Astrocyte of the cerebellum (primary cell): Measurements from ENCODE around the gene MTCH1.
"Not testable (repeated sequence)": the region's sequence is repeated elsewhere in the genome, so short reads cannot be mapped to it uniquely, and the experiment has no call there.

Source experiments
- DNase-seq: peaks from one replicate; pipeline ENCODE4 v3.0.0-alpha.2; 2011; ENCODE audit warnings: low read depth
- H3K4me3 ChIP-seq: 2 replicates; pipeline ENCODE4 v1.5.1; 2011; ENCODE audit warnings: mild to moderate bottlenecking, low read depth, low read length, moderate library complexity
- CTCF ChIP-seq: IDR thresholded peaks from 2 replicates; pipeline ENCODE4 v1.5.1; 2012; ENCODE audit warnings: low read length, low read depth, moderate library complexity, mild to moderate bottlenecking; ENCODE audit errors: missing control alignments
- in situ Hi-C: cut with HindIII; loops from 2 replicates; pipeline ENCODE4 v1.10.0; 2017; ENCODE audit warnings: low sequenced_read_pairs

Gene MTCH1

GRCh38 chr6:36953931-36954261 lies 32.1 kb downstream of the MTCH1 start:
- in situ Hi-C loops: no loop called here
- H3K4me3 ChIP-seq: no peak overlapping the region
- no peak for DNase-seq
- no peak for TF ChIP-seq CTCF

- no peak for DNase-seq
- TF ChIP-seq CTCF: no peak
- in situ Hi-C loops: no loop called here
- no peak overlapping the region for H3K4me3 ChIP-seq
Measured at GRCh38 chr6:36949636-36950035, 36.4 kb downstream of the MTCH1 start.

GRCh38 chr6:36949076-36949475 lies 36.9 kb downstream of the MTCH1 start:
- H3K4me3 ChIP-seq, in situ Hi-C loops, DNase-seq: not testable (repeated sequence)

- H3K4me3 ChIP-seq: no peak overlapping the region
- in situ Hi-C loops: no loop called here
- no peak for TF ChIP-seq CTCF
- no peak for DNase-seq
Measured at GRCh38 chr6:36947570-36948351, 38.2 kb downstream of the MTCH1 start.

GRCh38 chr6:36946526-36946925 lies 39.5 kb downstream of the MTCH1 start:
- DNase-seq: no peak
- no peak overlapping the region for H3K4me3 ChIP-seq
- in situ Hi-C loops: no loop called here
- no peak for TF ChIP-seq CTCF

GRCh38 chr6:36945301-36945700 lies 40.7 kb downstream of the MTCH1 start:
- DNase-seq: no peak
- no peak for TF ChIP-seq CTCF
- no peak overlapping the region for H3K4me3 ChIP-seq
- in situ Hi-C loops: no loop called here

GRCh38 chr6:36944650-36945049 lies 41.3 kb downstream of the MTCH1 start:
- no peak for TF ChIP-seq CTCF
- no peak for DNase-seq
- in situ Hi-C loops: no loop called here
- no peak overlapping the region for H3K4me3 ChIP-seq

GRCh38 chr6:36942329-36942728 lies 43.7 kb downstream of the MTCH1 start:
- in situ Hi-C loops, H3K4me3 ChIP-seq, DNase-seq: not testable (repeated sequence)

GRCh38 chr6:36941561-36941960 lies 44.4 kb downstream of the MTCH1 start:
- DNase-seq, H3K4me3 ChIP-seq, in situ Hi-C loops: not testable (repeated sequence)
